Naive thymus-derived CD4-positive, alpha-beta T cell (primary cell): ENCODE data around the gene PRKCA. TPM values are rescaled to one million over a fixed set of nuclear protein-coding genes. Genes with fewer than 3 reads are reported as not detected.
A peak's percentile ranks its signal among the peaks of the same experiment; 100 is the strongest.
"Not testable (repeated sequence)": the region's sequence is repeated elsewhere in the genome, so short reads cannot be mapped to it uniquely, and the experiment has no call there.

Experiments used
- ATAC-seq: fragments of 150-1000 bp; cut with Tn5 transposase; 2 replicates; pipeline ENCODE4 v1.10.0; 2021; ENCODE audit warnings: mild to moderate bottlenecking, moderate library complexity
- CTCF ChIA-PET: fragments of 350-600 bp; sonication (Branson Sonifier 250); formaldehyde crosslinking; loops from one replicate; lab custom pipeline; 2021; ENCODE audit warnings: antibody characterized with exemption; lab: Charles Lee
- POLR2A ChIA-PET: fragments of 350-600 bp; sonication (Branson Sonifier 250); formaldehyde crosslinking; loops from one replicate; lab custom pipeline; 2021; ENCODE audit warnings: antibody characterized with exemption, inconsistent platforms; lab: Charles Lee
- DNase-seq, 9 donors: peaks; one replicate each; pipeline versions ENCODE4 v3.0.0 to v3.0.0-alpha.2; 2020 to 2022; ENCODE audit warnings: mixed read lengths in 1 of 9
- H3K27ac ChIP-seq: one replicate; pipeline ENCODE4 v1.7.0; 2013; ENCODE audit warnings: mild to moderate bottlenecking, low read depth, low read length, moderate library complexity
- H3K27me3 ChIP-seq, 2 donors: one replicate each; pipeline ENCODE4 v1.7.0; 2013; ENCODE audit warnings: low read length in 2 of 2, mild to moderate bottlenecking in 2 of 2, moderate library complexity in 2 of 2; ENCODE audit not compliant: control insufficient read depth in 2 of 2, insufficient read depth in 2 of 2
- H3K36me3 ChIP-seq, 3 experiments: 1 replicate in 2 of 3; 2 replicates in 1 of 3; pipeline ENCODE4 v1.7.0; 2013; ENCODE audit warnings: low read length in 3 of 3, mild to moderate bottlenecking in 3 of 3, moderate library complexity in 1 of 3; ENCODE audit not compliant: insufficient read depth in 3 of 3, control insufficient read depth in 2 of 3
- H3K4me1 ChIP-seq, 2 donors: one replicate each; pipeline ENCODE4 v1.7.0; 2013; ENCODE audit warnings: low read length in 2 of 2, mild to moderate bottlenecking in 2 of 2, moderate library complexity in 1 of 2; ENCODE audit not compliant: control insufficient read depth in 2 of 2, insufficient read depth in 2 of 2
- H3K4me3 ChIP-seq: 2 replicates; pipeline ENCODE4 v1.7.0; 2013; ENCODE audit warnings: mild to moderate bottlenecking, low read length
- H3K9me3 ChIP-seq, 3 experiments: 1 replicate in 2 of 3; 2 replicates in 1 of 3; pipeline ENCODE4 v1.7.0; 2013; ENCODE audit warnings: low read length in 3 of 3; ENCODE audit not compliant: control insufficient read depth in 2 of 3
- H3K27ac Mint-ChIP-seq, 9 donors: one replicate each; pipeline ENCODE4 v1.8.0; 2020 to 2022; ENCODE audit warnings: mixed read lengths in 9 of 9, mild to moderate bottlenecking in 8 of 9, moderate library complexity in 5 of 9, inconsistent platforms in 2 of 9
- H3K27me3 Mint-ChIP-seq, 5 donors: one replicate each; pipeline ENCODE4 v1.8.0; 2021 to 2022; ENCODE audit warnings: mixed read lengths in 5 of 5, mild to moderate bottlenecking in 1 of 5
- H3K36me3 Mint-ChIP-seq, 5 donors: one replicate each; pipeline ENCODE4 v1.8.0; 2020 to 2022; ENCODE audit warnings: mixed read lengths in 5 of 5, mild to moderate bottlenecking in 3 of 5, inconsistent platforms in 1 of 5
- H3K4me1 Mint-ChIP-seq, 7 donors: one replicate each; pipeline ENCODE4 v1.8.0; 2020 to 2022; ENCODE audit warnings: mixed read lengths in 7 of 7, mild to moderate bottlenecking in 3 of 7, inconsistent platforms in 1 of 7
- H3K4me3 Mint-ChIP-seq, 10 donors: one replicate each; pipeline ENCODE4 v1.8.0; 2020 to 2022; ENCODE audit warnings: mild to moderate bottlenecking in 10 of 10, mixed read lengths in 10 of 10, moderate library complexity in 6 of 10, inconsistent platforms in 2 of 10
- H3K9me3 Mint-ChIP-seq, 11 donors: one replicate each; pipeline ENCODE4 v1.8.0; 2020 to 2022; ENCODE audit warnings: mixed read lengths in 11 of 11, mild to moderate bottlenecking in 4 of 11, inconsistent platforms in 1 of 11, moderate library complexity in 1 of 11
- intact Hi-C, 2 donors: fragments of 100-400 bp; cut with micrococcal nuclease; formaldehyde crosslinking; loops; one replicate each; pipeline ENCODE4 v1.15.1; 2023
- polyA plus RNA-seq, 2 donors: library from polyadenylated mRNA; unstranded; fragments of 300-500 nt; fragmentation: Illumina TruSeq; gene quantifications; one replicate each; pipeline ENCODE4 v1.2.3, GENCODE V29; 2021
- total RNA-seq, 6 experiments: library from RNA in 5 of 6; stranded (reverse) in 5 of 6; gene quantifications; 1 replicate in 5 of 6; 2 replicates in 1 of 6; pipeline ENCODE4 v1.2.3 and lab custom pipeline; 2021 to 2026

PRKCA gene
- total and polyA plus RNA-seq, 7 experiments from 2014 or later = 4.1 to 186 (median 122) TPM

DNA sequence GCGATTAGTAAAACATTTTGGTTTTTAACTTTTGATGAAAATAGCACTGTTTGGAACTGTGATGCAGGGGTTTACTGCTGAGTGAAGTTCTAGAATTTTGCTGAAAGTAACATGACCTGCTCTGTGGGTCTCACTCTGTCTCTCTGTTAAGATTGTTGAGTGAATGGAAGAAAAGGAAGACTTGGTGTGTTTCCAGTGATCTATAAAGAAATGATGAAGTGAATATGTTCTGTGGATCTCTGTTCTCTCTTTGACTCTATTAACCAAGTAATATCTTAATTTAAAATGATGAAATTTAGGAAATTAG lies 148.4 kb downstream of the PRKCA start:
- H3K27ac Mint-ChIP-seq = peak overlapping the region in 6 of 9 donors; percentile 2 to 85 (median 49)
- intact Hi-C loops = no loop called here
- no peaks in the 10 kb centered on the region for H3K9me3 ChIP-seq
- peaks cover 0 to 6% (median 0%) of the 10 kb centered on the region in 3 experiments for H3K36me3 ChIP-seq
- peaks cover 0 to 4% (median 0%) of the 10 kb centered on the region in 11 donors for H3K9me3 Mint-ChIP-seq
- ChIA-PET CTCF (interaction anchor here (0.8 kb wide), 1 partner anchor 264 kb away, joined by 3 read pairs; no protein-coding TSS in a partner anchor), POLR2A (no interaction called here)
- H3K27ac ChIP-seq = no peak overlapping the region
- DNase-seq (no peak), ATAC-seq (no peak)
- no peaks in the 10 kb centered on the region for H3K27me3 ChIP-seq
- H3K4me3 ChIP-seq = no peak overlapping the region
- H3K4me1 ChIP-seq = peaks cover 0 to 23% of the 10 kb centered on the region in 2 donors
- H3K4me3 Mint-ChIP-seq = peak overlapping the region in 8 of 10 donors; percentile 0 to 65 (median 34)
- peaks cover 11 to 43% (median 25%) of the 10 kb centered on the region in 5 donors for H3K36me3 Mint-ChIP-seq
- peaks cover 39 to 96% (median 82%) of the 10 kb centered on the region in 7 donors for H3K4me1 Mint-ChIP-seq
- no peaks in the 10 kb centered on the region for H3K27me3 Mint-ChIP-seq

DNA sequence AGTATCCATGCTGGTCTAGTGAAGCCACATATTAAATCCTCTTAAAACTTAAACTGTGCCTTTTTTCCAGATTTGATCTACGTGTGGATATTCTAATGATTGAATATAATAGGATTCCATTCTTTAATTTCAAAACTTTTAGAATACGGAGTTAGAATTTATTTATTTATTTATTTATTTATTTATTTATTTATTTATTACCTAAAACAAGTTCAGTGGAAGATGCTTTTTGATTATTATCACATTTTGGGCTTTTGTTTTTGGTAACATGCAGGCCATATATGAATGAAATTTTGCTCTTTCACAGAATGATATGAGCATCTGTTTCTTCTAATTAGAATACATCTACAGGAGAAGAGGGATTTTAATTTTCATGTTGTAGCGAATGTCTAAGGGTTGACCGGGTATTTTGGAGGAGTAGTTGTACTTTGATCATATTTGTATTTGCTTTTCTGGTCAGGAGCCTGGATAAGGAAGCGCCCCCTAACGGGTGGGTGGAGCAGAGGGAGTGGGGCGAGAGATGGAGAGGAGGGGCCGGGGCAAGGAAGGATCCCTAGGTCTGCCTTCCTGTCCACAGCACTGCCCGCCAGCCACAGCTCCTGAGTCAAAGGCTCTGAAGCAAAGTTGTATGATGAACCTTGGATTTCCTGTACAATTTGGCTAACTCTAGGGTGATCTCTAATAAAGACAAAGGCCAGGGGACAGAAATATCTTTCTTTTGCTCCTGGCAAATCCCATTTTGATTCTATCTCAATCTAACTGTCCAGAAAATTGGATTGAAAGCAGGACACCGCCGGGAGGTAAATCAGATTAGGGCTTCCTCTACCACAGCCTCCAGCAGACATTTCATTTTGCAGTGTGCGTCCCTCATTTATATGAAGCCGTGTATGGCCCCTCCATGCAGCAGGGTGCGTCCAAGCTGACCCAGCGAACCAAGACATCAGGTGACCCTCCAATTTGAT lies 149.1 kb downstream of the PRKCA start:
- no peaks in the 10 kb centered on the region for H3K27me3 Mint-ChIP-seq
- H3K36me3 Mint-ChIP-seq = peaks cover 15 to 46% (median 32%) of the 10 kb centered on the region in 5 donors
- H3K4me3 Mint-ChIP-seq = peak overlapping the region in 5 of 10 donors; percentile 5 to 54 (median 36)
- H3K27ac ChIP-seq = no peak overlapping the region
- peaks cover 0 to 5% (median 0%) of the 10 kb centered on the region in 11 donors for H3K9me3 Mint-ChIP-seq
- DNase-seq (no peak), ATAC-seq (no peak)
- CTCF ChIA-PET = interaction anchor here (0.8 kb wide), 1 partner anchor 264 kb away, joined by 3 read pairs; no protein-coding TSS in a partner anchor
- peaks cover 37 to 96% (median 81%) of the 10 kb centered on the region in 7 donors for H3K4me1 Mint-ChIP-seq
- H3K27me3 ChIP-seq = no peaks in the 10 kb centered on the region
- H3K9me3 ChIP-seq = no peaks in the 10 kb centered on the region
- peaks cover 0 to 23% of the 10 kb centered on the region in 2 donors for H3K4me1 ChIP-seq
- POLR2A ChIA-PET = no interaction called here
- intact Hi-C loops = no loop called here
- H3K27ac Mint-ChIP-seq = peak overlapping the region in 6 of 9 donors; percentile 51 to 80 (median 64)
- H3K4me3 ChIP-seq = no peak overlapping the region
- peaks cover 0 to 10% (median 0%) of the 10 kb centered on the region in 3 experiments for H3K36me3 ChIP-seq

- Mint-ChIP-seq H3K4me1 (peaks cover 29 to 87% (median 59%) of the 10 kb centered on the region in 7 donors), H3K36me3 (peaks cover 20 to 67% (median 50%) of the 10 kb centered on the region in 5 donors), H3K4me3 (no peak overlapping the region), H3K27me3 (no peaks in the 10 kb centered on the region), H3K27ac (peak overlapping the region in 1 of 9 donors; percentile 69), H3K9me3 (peaks cover 4 to 18% (median 5%) of the 10 kb centered on the region in 11 donors)
- intact Hi-C loops = no loop called here
- CTCF ChIA-PET = no interaction called here
- Histone ChIP-seq H3K36me3 (peaks cover 0 to 10% (median 0%) of the 10 kb centered on the region in 3 experiments), H3K4me1 (peaks cover 0 to 13% of the 10 kb centered on the region in 2 donors), H3K27me3 (no peaks in the 10 kb centered on the region), H3K27ac (no peak overlapping the region), H3K4me3 (no peak overlapping the region), H3K9me3 (no peaks in the 10 kb centered on the region)
- DNase-seq = no peak
- POLR2A ChIA-PET = no interaction called here
- no peak for ATAC-seq
Observed at GRCh38 chr17:66455060-66455459, 152.6 kb downstream of the PRKCA start.

GRCh38 chr17:66457499-66457898 lies 155.1 kb downstream of the PRKCA start:
- peaks cover 0 to 10% (median 0%) of the 10 kb centered on the region in 3 experiments for H3K36me3 ChIP-seq
- ChIA-PET POLR2A (interaction anchor here (1.5 kb wide), 1 partner anchor 10 kb away, joined by 3 read pairs; no protein-coding TSS in a partner anchor), CTCF (interaction anchor here (0.7 kb wide), 1 partner anchor 122 kb away, joined by 3 read pairs; no protein-coding TSS in a partner anchor)
- H3K27me3 ChIP-seq, ATAC-seq, H3K9me3 ChIP-seq, H3K4me3 Mint-ChIP-seq, H3K4me1 ChIP-seq, H3K27ac ChIP-seq, H3K27me3 Mint-ChIP-seq, H3K4me3 ChIP-seq, DNase-seq, intact Hi-C loops: not testable (repeated sequence)
- H3K9me3 Mint-ChIP-seq = peaks cover 4 to 18% (median 5%) of the 10 kb centered on the region in 11 donors
- H3K27ac Mint-ChIP-seq = peak overlapping the region in 1 of 9 donors; percentile 0
- peaks cover 23 to 87% (median 62%) of the 10 kb centered on the region in 7 donors for H3K4me1 Mint-ChIP-seq
- peaks cover 20 to 58% (median 49%) of the 10 kb centered on the region in 5 donors for H3K36me3 Mint-ChIP-seq

- Mint-ChIP-seq H3K4me1 (peaks cover 26 to 88% (median 64%) of the 10 kb centered on the region in 7 donors), H3K4me3 (peak overlapping the region in 1 of 10 donors; percentile 24), H3K27ac (peak overlapping the region in 1 of 9 donors; percentile 51), H3K36me3 (peaks cover 20 to 57% (median 47%) of the 10 kb centered on the region in 5 donors), H3K27me3 (no peaks in the 10 kb centered on the region), H3K9me3 (peaks cover 4 to 18% (median 5%) of the 10 kb centered on the region in 11 donors)
- DNase-seq (no peak), ATAC-seq (no peak)
- Histone ChIP-seq H3K9me3 (no peaks in the 10 kb centered on the region), H3K36me3 (peaks cover 0 to 10% (median 0%) of the 10 kb centered on the region in 3 experiments), H3K27ac (no peak overlapping the region), H3K27me3 (no peaks in the 10 kb centered on the region), H3K4me1 (peaks cover 0 to 8% of the 10 kb centered on the region in 2 donors), H3K4me3 (no peak overlapping the region)
- POLR2A ChIA-PET = interaction anchor here (0.6 to 1.5 kb wide), 2 partner anchors 9 to 162 kb away, joined by 3 read pairs; no protein-coding TSS in a partner anchor
- intact Hi-C loops = no loop called here
- CTCF ChIA-PET = no interaction called here
Observed at GRCh38 chr17:66458782-66459181, 156.4 kb downstream of the PRKCA start.

DNA sequence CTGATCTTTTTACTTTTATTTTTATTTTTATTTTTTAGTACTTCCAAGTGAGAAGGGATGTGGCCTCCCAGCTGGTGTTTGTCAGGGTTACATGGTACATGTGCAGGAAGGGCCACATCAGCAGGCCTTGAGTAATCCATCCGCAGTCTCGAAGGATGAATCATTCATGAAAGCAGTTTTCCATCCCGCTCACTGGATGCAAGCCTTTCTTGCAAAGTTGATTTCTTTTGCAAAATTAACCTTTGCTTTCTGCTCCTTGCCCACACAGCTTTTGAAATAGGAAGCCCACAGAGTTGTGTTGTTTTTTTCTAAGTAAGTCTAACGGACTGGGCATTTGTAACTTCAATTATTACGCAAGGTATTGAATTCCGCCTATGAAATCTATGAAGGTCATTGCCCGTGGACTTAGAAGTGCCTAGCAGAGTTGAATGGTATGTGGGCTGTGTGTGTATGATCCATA lies 157.4 kb downstream of the PRKCA start:
- CTCF ChIA-PET = no interaction called here

More for the DNA sequence above, 157.4 kb downstream of the PRKCA start:
- Mint-ChIP-seq H3K4me1 (peaks cover 24 to 88% (median 67%) of the 10 kb centered on the region in 7 donors), H3K9me3 (peaks cover 4 to 18% (median 5%) of the 10 kb centered on the region in 11 donors), H3K4me3 (no peak overlapping the region), H3K36me3 (peaks cover 14 to 47% (median 38%) of the 10 kb centered on the region in 5 donors), H3K27me3 (no peaks in the 10 kb centered on the region), H3K27ac (peak overlapping the region in 2 of 9 donors; percentile 18 to 32)
- intact Hi-C loops = no loop called here
- Histone ChIP-seq H3K4me3 (no peak overlapping the region), H3K9me3 (no peaks in the 10 kb centered on the region), H3K4me1 (peaks cover 0 to 13% of the 10 kb centered on the region in 2 donors), H3K27me3 (no peaks in the 10 kb centered on the region), H3K27ac (no peak overlapping the region), H3K36me3 (peaks cover 0 to 10% (median 0%) of the 10 kb centered on the region in 3 experiments)
- peak; percentile 78 for ATAC-seq
- no peak for DNase-seq
- POLR2A ChIA-PET = no interaction called here
